Upper lobe of left lung (tissue), 4 donors: ENCODE data around the gene TMUB1.

Source experiments
- POLR2AphosphoS5 ChIP-seq, 2 donors: sonication (generic); formaldehyde crosslinking; IDR thresholded peaks; one replicate each; pipeline ENCODE4 v1.5.1; 2017; ENCODE audit warnings: antibody characterized with exemption in 2 of 2
- TF ChIP-seq, protein P1 (sequence below), 6 experiments: fragments of 450-650 bp in 4 of 6; fragments of 200-600 bp in 2 of 6; sonication (generic) in 2 of 6; IDR thresholded peaks; one replicate each; pipeline ENCODE4 v1.5.1; 2016 to 2019; ENCODE audit warnings: antibody characterized with exemption in 6 of 6

DNA sequence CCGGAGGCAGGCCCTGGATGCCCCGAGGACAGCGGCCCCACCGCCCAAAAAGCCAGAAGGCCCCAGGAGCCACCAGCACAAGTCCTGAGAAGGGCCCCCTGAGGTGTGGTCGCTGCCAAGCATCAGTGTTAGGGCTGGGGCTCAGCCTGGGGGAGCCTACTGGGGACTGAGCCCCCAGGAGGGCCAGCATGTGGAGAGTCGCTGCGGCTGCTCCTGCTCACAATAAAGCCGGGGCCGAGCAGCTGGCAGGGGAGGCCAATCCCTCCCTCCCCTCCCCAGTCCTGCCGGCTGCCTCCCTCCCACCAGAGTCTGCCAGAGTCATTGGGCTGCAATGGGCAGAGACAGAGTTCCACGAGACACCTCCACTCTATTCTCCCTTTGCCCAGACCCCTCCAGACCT is 38.0 kb downstream of the TMUB1 start:
- TF ChIP-seq, protein P1, sequence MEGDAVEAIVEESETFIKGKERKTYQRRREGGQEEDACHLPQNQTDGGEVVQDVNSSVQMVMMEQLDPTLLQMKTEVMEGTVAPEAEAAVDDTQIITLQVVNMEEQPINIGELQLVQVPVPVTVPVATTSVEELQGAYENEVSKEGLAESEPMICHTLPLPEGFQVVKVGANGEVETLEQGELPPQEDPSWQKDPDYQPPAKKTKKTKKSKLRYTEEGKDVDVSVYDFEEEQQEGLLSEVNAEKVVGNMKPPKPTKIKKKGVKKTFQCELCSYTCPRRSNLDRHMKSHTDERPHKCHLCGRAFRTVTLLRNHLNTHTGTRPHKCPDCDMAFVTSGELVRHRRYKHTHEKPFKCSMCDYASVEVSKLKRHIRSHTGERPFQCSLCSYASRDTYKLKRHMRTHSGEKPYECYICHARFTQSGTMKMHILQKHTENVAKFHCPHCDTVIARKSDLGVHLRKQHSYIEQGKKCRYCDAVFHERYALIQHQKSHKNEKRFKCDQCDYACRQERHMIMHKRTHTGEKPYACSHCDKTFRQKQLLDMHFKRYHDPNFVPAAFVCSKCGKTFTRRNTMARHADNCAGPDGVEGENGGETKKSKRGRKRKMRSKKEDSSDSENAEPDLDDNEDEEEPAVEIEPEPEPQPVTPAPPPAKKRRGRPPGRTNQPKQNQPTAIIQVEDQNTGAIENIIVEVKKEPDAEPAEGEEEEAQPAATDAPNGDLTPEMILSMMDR (IDR thresholded peaks at IDR 0.05), result no peak
- TF ChIP-seq POLR2AphosphoS5 (IDR thresholded peaks at IDR 0.05), result no peak
